ENCODE results near the gene SYNGR3. TPM values are rescaled to one million over a fixed set of nuclear protein-coding genes. Genes with fewer than 3 reads are reported as not detected.
"Not testable (repeated sequence)": the region's sequence is repeated elsewhere in the genome, so short reads cannot be mapped to it uniquely, and the experiment has no call there.

The SYNGR3 gene
- total and polyA plus RNA-seq, 12 donors: 0.54 to 10.9 (median 2.8) TPM; not detected in 2

GRCh38 chr16:2030036-2030435 lies 40.3 kb downstream of the SYNGR3 start:
- TF ChIP-seq CTCF (IDR thresholded peaks at IDR 0.05): no peak
- Histone ChIP-seq H3K4me1 (replicated peaks in 1 of 2) (peaks cover 9 to 46% of the 10 kb centered on the region in 2 donors), H3K27me3 (no peaks in the 10 kb centered on the region), H3K4me3 (no peak overlapping the region), H3K27ac (peak overlapping the region in 2 of 5 donors; percentile 12 to 20), H3K36me3 (replicated peaks in 1 of 2) (no peaks in the 10 kb centered on the region), H3K9me3 (replicated peaks in 1 of 3) (no peaks in the 10 kb centered on the region)
- intact Hi-C loops (cut with DNase I): no loop called here
- 81 to 85% (median 85%) methylated on average over 10 to 11 of the region's 11 CpGs for WGBS, 4 donors
- no peak for DNase-seq

GRCh38 chr16:2031081-2031577 lies 41.4 kb downstream of the SYNGR3 start:
- intact Hi-C loops (cut with DNase I): no loop called here
- peaks cover 9 to 55% of the 10 kb centered on the region in 2 donors for H3K4me1 ChIP-seq (replicated peaks in 1 of 2)
- peak overlapping the region in 2 of 5 donors; percentile 30 to 81 for H3K27ac ChIP-seq
- TF ChIP-seq POLR2A (IDR thresholded peaks at IDR 0.05): no peak
- no peak for TF ChIP-seq CTCF (IDR thresholded peaks at IDR 0.05)
- no peak overlapping the region for H3K4me3 ChIP-seq
- H3K27me3 ChIP-seq: no peaks in the 10 kb centered on the region
- peak in 3 of 7 donors; percentile 19 to 58 (median 39) for DNase-seq
- no peaks in the 10 kb centered on the region for H3K9me3 ChIP-seq (replicated peaks in 1 of 3)
- WGBS, 4 donors: 76 to 86% (median 82%) methylated on average over 7 to 11 of the region's 11 CpGs
- no peaks in the 10 kb centered on the region for H3K36me3 ChIP-seq (replicated peaks in 1 of 2)

DNA sequence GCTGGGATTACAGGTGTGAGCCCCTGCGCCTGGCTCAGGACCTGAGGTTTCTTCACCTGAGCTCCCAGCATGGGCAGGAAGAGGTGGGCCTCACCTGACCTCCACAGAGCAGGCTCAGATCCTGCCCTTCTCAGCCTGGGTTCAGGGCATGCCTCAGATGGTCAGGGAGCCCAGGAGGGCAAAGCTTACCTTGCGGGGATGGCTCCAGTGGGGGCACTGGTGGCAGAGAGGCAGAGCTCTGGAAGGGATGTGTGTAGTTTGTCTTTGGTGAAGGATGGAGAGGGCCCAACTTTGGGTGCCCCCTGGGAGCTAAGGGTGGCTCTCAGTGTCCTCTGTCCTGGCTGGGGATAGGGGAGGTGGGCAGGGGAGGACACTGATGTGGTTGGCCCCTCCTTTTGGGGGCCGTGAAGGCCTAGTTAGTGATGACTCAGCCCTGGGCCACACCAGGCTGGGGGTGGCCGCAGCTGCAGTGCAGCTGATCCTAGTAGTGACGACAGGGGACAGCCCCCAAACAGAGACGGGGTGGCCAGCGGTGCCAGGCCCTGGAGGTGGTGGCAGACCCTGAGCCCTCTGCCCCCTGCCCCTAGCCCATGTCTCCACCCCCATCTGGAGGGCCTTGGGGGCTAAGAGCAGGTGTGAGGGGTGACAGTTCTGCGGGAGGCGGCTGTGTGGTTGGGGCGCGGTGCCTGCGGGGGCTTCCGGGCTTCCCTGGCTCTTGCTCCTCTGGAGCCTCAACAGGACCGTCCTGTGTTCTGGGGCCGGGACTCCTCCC lies 42.7 kb downstream of the SYNGR3 start:
- intact Hi-C loops (cut with DNase I): no loop called here
- Histone ChIP-seq H3K27me3 (no peaks in the 10 kb centered on the region), H3K4me1 (replicated peaks in 1 of 2) (peaks cover 9 to 57% of the 10 kb centered on the region in 2 donors), H3K9me3 (replicated peaks in 1 of 3) (no peaks in the 10 kb centered on the region), H3K36me3 (replicated peaks in 1 of 2) (no peaks in the 10 kb centered on the region), H3K27ac (peak overlapping the region; percentile 24 to 93 (median 77)), H3K4me3 (peak overlapping the region in 1 of 4 donors; percentile 53)
- DNase-seq: peak in 4 of 7 donors; percentile 41 to 52 (median 48)
- TF ChIP-seq POLR2A (IDR thresholded peaks at IDR 0.05) (no peak), CTCF (IDR thresholded peaks at IDR 0.05) (no peak)
- 48 to 52% (median 52%) methylated on average over 3 to 15 of the region's 15 CpGs for WGBS, 4 donors

DNA sequence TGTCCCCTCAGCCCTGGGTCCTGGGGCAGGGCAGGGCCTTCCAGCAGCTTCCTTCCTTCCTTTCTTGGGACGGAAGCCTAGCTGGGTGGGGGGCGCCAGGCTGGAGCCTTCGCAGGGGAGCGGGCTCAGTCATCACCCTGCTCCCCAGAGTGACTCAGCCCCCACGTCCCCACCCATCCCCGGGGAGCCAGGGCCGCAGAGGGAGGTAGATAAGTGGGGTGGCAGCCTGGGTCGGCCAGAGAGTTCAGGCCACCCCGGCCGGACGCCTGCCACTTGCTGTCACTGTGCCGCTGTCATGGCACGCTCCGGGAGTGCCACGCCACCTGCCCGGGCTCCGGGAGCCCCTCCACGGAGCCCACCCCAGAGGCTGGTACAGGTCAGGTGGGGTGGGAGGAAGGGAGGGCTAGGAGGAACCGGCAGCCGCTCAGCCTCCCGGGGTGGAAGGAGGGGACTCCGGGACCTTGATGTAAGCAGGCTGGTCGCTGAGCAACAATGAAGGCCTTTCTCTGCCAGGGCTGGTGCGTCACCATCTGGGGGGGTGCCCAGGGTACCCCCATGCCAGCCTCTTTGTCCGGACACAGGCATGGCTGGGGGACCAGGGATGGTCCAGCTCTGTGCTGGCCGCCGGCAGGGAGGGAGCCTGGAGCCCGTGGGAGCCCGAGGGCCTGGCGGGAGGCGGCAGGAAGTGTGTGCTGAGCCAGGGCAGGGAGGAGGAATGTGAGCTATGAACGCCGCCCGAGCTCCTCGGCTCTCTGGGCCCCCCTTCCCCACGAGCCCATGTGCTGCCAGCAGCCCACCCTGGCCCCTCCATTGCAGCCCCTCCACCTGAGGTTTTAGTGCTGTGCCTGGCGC lies 43.5 kb downstream of the SYNGR3 start:
- DNase-seq: peak; percentile 70 to 90 (median 77)
- H3K9me3 ChIP-seq (replicated peaks in 1 of 3): no peaks in the 10 kb centered on the region
- H3K4me1 ChIP-seq (replicated peaks in 1 of 2): peaks cover 9 to 48% of the 10 kb centered on the region in 2 donors
- peak overlapping the region in 2 of 4 donors; percentile 15 to 53 for H3K4me3 ChIP-seq
- H3K27ac ChIP-seq: peak overlapping the region; percentile 24 to 93 (median 77)
- intact Hi-C loops (cut with DNase I): no loop called here
- no peaks in the 10 kb centered on the region for H3K36me3 ChIP-seq (replicated peaks in 1 of 2)
- TF ChIP-seq POLR2A (IDR thresholded peaks at IDR 0.05) (no peak), CTCF (IDR thresholded peaks at IDR 0.05) (no peak)
- H3K27me3 ChIP-seq: no peaks in the 10 kb centered on the region
- WGBS, 4 donors: 4 to 11% (median 9%) methylated on average over 6 to 37 of the region's 37 CpGs

GRCh38 chr16:2033909-2034695 lies 44.3 kb downstream of the SYNGR3 start:
- Histone ChIP-seq H3K27ac (peak overlapping the region; percentile 24 to 93 (median 77)), H3K4me1 (replicated peaks in 1 of 2) (peaks cover 9 to 55% of the 10 kb centered on the region in 2 donors), H3K4me3 (peak overlapping the region in 2 of 4 donors; percentile 15 to 53)
- WGBS, 4 donors: 30 to 80% (median 50%) methylated on average over 8 to 14 of the region's 32 CpGs
- DNase-seq; H3K36me3 ChIP-seq (replicated peaks in 1 of 2); H3K27me3 ChIP-seq; intact Hi-C loops (cut with DNase I); H3K9me3 ChIP-seq (replicated peaks in 1 of 3): not testable (repeated sequence)

Measured in adrenal gland (tissue), 12 donors.